Renal pelvis (tissue), 4 donors: ENCODE results near the gene FOCAD. TPM values are rescaled to one million over a fixed set of nuclear protein-coding genes. Genes with fewer than 3 reads are reported as not detected.
A peak's percentile ranks its signal among the peaks of the same experiment; 100 is the strongest.

Experiments
- DNase-seq: peaks from one replicate; pipeline ENCODE4 v3.0.0-alpha.2; 2013
- polyA plus RNA-seq, 3 donors: library from polyadenylated mRNA; unstranded; fragments of 120-200 nt; gene quantifications; one replicate each; pipeline ENCODE4 v1.2.1, GENCODE V29; 2013; ENCODE audit not compliant: insufficient read length in 3 of 3

The FOCAD gene
- polyA plus RNA-seq, 3 donors = 28.2 to 35.1 (median 30.3) TPM

DNA sequence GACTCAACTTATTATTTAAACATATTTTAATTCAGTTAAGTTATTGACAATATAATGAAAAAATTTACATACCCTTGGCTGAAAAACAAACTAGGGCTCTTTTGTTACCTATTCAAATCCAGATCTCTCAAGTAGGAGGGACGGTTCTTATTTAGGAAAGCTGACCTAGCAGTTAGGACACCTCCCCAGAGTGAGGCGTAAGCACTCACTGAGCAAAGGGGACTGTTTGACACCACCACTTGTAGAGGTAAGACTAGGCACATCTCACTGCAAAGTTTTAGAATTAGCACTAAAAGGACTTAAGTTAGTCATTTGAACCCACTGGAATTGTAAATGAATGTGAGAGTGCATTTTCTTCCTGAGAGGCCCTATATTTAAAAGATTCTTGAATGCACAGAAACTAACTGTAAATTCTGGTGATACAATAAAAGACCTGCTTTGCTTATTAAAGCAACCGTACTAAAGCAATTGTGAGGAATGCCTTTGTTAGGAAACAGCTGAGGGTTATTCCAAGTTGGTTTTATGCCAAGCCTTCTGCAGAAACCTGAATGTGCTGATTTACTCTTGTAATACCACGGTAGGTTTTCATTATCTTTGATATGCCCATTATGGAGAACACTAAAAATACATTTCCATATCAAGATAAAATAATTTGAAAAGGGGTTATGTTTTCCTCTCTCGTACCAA, 331.2 kb downstream of the FOCAD start:
- no peak for DNase-seq

DNA sequence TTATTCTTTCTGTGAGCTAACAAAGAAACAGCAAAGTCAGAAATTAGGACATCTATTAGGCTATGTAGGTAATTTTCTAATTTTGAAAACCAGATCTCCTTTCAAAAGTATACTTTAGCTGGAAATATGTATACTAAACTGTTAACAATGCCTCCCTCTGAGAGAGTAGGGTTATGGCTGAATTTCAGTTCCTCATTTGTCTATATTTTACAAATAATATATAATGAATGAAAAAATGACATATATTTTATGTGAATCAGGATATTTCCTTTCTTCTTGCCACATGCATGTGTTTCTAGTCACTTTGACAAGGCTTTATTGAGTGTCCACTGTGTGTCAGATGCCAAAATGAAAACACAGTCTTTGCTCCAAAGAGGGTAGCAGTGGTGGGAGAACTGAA, 331.9 kb downstream of the FOCAD start:
- no peak for DNase-seq

DNA sequence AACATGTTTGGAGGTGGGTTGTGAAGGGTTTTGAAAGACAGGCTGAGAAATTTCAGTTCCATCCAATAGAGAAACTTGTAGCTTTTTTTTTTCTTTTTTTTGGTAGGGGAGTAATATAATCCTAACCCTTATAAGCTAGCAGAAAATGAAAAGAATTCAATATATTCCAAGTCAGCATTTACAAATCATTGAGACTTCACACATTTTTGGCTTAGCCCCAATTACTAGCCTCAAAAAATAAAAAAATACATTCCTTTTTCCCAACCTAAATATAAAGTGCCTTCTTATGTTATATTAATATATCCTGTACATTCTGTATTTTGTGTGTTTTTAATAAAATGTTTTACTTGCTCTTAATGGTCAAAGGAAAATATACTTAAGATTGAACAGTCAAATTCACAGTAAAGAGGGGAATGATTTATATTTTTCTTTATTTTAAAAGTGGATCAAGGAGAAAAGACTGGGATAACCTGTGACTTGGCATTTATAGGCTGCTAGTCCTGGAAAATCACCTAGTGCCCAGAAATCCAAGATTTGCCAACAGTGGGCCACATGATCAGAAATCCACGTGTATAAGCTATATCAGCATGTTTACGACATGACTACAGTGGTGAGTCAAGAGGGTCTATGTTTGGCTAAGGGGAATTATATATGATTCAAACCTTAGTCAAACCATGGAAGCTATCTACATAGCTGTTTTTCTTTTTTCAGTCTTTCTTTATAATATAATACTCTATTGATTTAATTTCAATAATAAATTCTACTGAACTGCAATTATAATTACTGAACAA, 332.8 kb downstream of the FOCAD start:
- DNase-seq = no peak

DNA sequence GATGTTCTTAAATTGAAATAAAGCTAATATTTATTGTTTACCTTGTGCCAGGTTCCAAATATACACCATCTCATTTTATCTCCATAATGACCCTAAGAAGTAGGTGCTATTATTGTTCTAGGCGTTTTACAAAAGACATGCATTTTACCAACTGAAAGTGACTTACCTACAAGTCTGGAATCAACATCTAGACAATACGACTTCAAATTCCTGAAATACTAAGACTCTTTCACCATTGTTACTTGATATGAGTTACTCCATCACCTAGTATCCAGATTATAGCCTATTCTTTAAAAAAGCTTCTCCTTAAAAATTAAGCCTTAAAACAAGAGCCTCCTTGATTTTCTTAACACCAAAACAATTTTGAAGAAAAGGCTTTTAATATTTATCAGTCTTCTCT, 334.1 kb downstream of the FOCAD start:
- no peak for DNase-seq

DNA sequence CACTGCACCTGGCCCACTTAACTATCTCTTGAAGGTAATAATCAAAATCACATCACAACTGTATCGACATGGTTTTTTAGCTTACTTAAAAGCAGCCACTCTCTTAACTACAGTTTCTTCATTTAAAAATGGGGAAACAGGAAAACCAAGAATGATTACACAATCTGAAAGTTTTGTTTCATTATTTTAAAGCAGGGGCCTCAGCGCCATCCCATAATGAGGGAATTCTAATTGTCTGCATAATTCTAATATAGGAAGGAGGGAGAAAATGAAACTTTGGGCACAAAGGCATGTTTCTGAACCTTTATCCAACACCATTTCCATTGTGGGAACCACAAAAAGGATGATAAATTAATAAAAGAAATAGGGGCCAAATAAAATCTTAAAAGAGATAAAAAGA, 339.8 kb downstream of the FOCAD start:
- DNase-seq = no peak

DNA sequence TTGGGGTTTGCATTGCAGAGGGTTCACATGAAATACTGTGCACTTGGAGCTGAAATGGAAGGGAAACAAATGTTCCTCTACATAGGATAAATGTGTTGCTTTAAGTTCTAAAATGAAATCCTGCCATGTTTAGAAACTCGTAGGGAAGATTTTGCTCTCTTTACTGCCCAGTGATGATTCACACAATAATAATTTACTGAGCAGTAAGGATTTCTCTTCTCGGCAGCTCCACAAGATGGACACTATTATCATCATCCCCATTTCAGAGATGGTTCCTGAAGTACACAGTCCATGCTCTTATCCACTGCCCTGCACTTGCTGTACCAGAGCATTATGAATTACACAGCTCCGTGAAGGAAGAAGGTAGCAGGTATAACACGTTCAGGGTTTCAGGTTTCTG, 343.2 kb downstream of the FOCAD start:
- no peak for DNase-seq

DNA sequence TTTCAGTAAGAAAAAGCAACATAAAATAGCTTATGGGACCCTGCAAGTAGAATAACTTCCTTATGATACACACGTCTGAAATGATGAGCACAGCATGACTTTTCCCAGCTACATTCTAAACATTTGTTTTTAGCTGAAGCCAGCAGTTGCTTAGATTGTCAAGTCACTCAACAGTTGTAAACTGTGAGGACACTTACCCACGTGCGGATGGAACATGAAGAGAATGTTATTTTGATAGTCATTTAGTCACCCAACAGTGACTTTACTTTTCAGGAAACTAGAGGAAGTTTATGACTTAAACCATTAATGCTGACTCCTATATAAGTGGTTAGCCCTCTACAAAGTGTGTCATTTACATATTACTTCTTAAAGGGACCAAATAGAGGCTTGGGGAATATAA, 344.4 kb downstream of the FOCAD start:
- no peak for DNase-seq

DNA sequence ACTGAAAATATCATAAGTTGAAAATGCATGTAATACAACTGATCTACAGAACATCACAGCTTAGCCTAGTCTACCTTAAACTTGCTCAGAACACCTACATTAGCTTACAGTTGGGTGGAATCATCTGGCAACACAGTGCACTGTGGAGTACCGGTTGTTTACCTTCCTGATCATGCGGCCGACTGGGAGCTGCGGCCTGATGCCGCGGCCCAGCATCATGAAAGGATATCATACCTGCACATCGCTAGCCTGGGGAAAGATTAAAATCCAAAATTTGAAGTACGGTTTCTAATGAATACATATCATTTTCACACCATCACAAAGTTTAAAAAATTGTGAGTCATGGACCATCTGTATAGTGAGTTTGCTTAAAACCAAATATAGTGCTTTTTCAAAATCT, 345.6 kb downstream of the FOCAD start:
- DNase-seq = no peak

DNA sequence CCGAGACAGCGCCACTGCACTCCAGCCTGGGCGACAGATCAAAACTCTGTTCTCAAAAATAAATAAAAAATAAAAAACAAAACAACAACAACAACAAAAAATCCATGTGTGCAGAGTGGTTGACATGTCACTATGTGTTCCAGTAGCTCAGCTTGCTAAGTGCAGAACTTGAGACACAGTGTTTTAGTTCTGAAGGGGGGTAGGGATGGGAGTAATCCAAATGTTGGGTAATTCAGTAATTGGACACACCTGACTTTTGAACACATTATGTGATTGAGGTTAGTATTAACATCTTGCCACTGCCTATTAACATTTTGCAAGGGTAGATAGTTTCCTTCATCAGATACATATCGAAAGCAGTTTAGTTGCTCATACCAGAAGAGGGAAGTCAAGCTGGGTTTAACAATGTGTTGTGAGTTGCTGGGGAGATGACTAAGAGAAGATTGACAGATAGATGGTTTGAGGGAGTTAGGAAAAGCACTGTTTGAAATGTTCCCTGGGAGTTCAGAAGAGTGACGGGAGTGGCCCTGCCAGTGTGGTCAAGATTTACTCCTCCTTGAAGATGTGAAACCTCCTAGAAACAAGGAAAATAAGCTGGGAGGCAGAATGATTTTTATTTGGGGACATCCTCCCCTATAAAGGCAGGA, 346.5 kb downstream of the FOCAD start:
- DNase-seq = no peak

DNA sequence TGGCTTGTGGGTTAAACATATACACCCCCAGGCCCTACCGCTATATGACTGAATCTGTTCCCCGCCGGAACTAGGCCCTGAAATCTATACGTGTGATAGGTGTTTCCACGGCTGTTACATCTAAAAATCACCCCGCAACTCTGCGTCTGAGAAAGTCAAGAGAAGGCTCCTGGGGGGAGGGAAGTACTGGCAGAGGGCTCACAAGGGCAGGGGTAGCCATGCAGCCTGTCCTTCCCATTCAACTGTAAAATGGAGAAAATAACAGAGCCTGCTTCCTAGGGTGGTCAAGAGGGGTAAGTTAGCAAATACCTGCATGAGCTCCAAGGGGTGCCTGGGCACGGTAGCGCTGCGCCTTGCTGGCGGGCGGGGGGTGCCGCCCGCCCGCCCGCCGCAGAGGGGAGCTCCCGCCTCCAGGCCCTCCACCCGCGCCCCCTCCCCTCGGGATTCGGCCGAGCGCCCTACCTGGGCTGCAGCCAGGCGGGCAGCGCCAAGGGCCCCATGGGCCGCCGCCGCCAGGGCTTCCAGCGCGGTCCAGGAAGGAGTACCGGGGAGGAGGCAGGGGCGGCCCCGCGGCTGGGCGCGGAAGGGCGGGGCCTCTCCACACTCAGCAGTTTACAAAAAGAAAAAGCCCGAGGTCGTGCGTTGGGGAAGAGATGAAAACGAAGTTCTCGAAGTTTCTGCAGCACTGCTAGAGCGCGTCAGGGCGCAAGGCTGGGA, 347.2 kb downstream of the FOCAD start, which contains the start of gene HACD4:
TSS of gene HACD4 (minus strand) at position 550 of the 717 bp plus-strand sequence. CDS start at position 500, 50 bp downstream.
- peak; percentile 37 for DNase-seq

DNA sequence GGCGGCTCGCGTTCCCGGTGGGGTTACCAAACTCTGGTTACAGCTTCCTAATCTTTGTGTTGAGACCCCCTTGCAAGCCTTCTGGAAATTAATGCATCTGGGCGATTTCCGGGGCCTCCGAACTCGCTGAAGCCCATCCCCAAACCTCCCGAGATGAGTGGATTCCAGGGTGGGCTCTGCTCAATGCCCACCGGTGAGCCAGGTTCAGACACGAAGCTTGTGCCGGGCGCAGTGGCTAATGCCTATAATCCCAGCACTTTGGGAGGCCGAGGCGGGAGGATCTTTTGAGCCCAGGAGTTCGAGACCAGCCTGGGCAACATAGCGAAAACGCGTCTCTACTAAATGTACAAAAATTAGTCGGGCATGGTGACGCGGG, 347.7 kb downstream of the FOCAD start:
- DNase-seq = no peak

DNA sequence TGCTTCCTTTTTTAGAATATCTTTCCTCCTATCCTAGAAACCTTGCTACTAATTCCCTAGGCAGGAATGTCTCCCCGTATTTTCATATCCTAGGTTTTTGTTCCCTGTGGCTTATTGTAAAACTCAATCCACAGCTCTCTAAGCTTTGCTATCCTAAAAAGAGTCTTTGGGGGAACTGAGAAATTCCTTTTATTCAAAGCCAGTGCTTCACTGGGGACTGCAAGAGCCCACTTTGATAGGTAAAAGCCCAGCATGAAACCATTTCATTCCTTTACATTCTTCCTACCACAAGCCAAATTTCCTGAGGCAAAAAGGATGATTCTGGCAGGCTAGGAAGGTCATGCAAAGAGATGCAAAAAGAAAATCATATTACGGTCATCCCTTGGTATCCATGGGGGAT, 353.2 kb downstream of the FOCAD start:
- no peak for DNase-seq

DNA sequence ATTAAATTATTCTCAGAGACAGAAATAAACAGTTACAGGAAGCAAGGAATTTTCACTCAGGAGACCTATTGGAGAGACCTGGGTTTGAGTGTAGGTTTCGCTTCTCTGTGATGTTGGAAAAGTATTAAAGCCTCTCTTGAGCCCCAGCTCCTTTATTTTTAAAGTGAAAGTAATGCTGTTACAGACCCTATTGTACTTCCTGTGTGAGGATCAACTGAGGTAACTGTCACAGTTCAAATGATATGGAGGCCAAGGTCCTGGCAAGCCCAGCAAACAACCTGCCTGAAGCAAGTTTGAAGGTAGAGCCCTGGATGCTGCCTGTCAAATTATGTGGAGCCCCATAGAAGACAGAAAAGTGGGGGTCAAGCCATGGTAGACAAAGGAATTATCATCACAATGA, 355.2 kb downstream of the FOCAD start:
- DNase-seq = no peak

DNA sequence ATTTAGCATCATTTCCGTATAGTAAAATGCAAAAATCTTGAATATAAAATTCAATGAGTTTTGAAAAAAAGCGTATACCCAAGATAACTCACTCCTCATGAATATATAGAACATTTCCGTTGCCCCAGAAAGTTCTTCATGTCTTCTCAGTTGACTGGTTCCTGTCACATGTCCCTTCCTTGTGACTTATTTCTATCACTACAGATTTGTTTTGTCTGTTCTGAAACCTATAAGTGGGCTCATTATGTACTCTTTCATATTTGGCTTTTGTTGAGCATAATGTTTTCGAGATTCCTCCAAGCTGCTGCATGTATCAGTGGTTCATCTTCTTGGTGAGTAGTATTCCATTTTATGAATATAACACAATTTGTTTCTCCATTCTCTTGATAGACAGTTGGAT, 358.4 kb downstream of the FOCAD start:
- DNase-seq = no peak

DNA sequence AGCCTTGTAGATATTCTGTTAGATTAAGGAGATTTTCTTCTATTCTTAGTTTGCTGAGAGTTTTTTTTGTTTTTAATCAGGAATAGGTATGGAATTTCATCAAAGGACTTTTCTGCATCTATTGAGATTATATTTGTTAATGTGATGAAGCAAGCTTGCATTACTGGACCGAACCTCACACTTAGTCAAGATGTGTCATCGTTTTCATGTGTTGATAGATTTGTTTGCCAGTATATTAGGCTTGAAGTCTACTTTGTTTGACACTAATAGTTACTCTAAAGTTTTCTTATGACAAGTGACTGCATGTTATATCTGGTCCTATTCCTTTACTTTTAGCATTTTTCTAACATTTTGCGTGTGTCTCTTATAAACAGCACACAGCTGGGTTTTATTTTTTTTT, 359.8 kb downstream of the FOCAD start:
- DNase-seq = no peak

Other genes starting within 250 kb of the FOCAD start
- 10 to 100 TPM; 26.8 to 31.8 (median 27.3) TPM for gene MLLT3, start 61.8 kb upstream of the FOCAD start, polyA plus RNA-seq